UCSD-AML1 (cell line): ENCODE data around the gene SUSD6.
"Not testable (repeated sequence)": the region's sequence is repeated elsewhere in the genome, so short reads cannot be mapped to it uniquely, and the experiment has no call there.

ENCODE experiments used
- DNase-seq: peaks from one replicate; lab custom pipeline; 2025; ENCODE audit not compliant: unreplicated experiment; lab: John Stamatoyannopoulos, UW

Gene SUSD6

DNA sequence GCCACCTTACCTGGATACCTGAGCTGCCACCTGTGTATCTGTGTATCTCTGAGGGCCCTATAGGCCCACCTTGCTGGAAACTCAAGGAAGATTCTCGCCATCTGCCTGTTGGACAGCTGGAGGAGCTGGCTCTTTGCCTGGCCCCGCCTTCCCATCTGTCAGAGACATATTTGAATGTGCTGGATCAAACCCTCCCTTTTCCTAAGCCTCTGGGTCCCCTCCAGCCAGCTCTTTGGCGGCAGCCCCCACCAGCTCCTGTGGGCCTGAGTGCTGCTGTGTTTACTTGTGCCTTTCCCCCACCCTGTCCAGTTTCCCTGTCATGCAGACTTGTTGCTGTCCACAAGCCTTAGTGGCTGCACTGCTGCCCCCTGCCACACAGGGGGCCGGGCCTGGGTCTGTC, 99.7 kb downstream of the SUSD6 start:
- no peak for DNase-seq

GRCh38 chr14:69711477-69711876, 100.1 kb downstream of the SUSD6 start:
- DNase-seq: no peak

GRCh38 chr14:69711881-69712560, 100.6 kb downstream of the SUSD6 start:
- peak; percentile 49 for DNase-seq

DNA sequence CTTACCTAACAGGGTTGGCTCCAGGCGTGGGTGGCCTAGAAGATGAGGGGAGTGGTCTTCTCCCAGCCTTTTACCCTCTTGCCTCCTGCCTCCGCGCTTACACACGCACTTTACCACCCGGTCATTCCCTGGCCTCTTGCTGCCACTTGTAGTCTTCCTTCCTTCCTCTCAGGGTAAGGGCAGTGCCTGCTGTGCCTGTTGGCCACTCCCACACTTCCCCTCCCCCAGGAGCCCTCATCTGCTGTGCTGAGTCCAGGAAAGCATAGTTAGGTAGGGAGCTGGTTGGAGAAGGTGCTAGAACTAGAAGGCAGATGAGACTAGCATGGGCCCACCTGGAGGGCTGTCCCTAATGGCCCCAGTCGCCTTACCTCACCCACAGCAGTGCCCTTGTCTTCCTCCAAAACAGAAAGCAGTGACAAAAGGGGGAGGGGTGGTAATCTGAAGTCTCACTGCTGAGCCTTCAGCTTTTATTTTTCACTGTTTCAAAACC, 101.2 kb downstream of the SUSD6 start:
- peak; percentile 74 for DNase-seq

- DNase-seq: no peak
These were observed 101.9 kb downstream of the SUSD6 start for GRCh38 chr14:69713209-69713781.

- no peak for DNase-seq
These were observed 102.7 kb downstream of the SUSD6 start for GRCh38 chr14:69713993-69714679.

GRCh38 chr14:69715725-69716477, 104.5 kb downstream of the SUSD6 start:
- no peak for DNase-seq

DNA sequence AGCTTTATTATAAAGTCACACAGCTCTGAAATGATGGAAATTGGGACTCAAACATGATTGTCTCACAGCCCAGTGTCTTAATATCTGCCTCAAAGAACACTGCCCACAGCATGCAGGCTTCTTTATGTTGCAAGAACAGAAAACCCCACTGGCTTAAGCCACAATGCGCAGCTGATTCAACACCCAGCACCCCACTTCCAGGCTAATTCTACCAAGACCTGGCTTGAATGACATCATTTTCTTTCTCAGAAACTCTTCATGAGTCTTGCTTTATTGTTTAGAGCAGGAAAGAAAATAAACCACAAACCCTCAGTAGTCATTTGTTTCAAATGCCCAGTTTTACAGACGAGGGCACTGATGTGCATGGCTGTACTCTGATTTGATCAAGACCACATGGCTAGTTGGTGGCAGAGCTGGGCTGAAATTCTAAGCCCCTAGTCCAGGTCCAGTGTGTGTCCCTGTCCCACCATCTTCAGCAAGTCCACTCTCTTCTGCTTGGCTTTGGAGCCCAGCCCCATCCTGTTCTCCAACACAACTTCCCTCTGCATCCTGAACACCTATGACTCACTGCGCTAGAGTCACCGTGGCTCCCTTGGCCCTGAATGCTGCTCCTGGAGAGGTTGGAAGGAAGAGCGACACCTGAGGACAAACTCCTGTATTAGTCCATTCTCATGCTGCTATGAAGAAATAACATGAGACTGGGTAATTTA, 105.2 kb downstream of the SUSD6 start:
- DNase-seq: no peak

DNA sequence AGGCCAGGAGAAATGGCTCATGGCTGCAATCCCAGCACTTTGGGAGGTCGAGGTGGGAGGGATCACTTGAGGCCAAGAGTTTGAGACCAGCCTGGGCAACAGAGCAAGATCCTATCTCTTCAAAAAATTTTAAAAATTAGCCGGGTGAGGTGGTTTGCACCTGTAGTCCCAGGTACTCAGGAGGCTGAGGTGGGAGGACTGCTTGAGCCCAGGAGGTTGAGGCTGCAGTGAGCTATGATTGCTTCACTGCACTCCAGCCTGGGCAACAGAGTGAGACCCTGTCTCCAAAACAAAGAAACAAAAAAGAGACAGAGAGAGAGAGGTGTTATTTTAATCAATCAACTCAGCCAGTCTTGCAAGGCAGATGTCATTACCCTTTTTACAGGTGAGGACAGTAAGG, 107.2 kb downstream of the SUSD6 start:
- DNase-seq: not testable (repeated sequence)

DNA sequence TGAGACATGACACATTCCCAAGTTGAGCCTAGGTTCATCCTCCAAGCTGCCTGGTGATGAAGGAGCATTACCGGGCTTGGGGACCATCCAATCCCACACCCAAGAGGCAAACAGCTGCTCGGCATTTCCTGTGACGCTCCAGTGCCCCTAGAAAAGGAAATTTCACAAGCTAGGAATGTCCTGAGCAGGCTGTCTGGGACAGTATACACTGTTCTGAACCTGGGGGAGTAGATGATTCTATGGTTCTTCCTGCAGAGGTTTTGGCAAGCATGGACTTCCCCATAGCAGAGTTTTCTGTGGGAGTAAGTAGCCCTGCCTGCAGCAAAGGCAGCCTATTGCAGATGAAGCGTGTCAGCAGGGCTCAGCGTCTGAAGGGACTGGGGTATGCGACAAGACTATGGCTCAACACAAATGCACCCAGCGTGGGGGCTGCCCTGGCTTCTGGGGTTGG, 108.1 kb downstream of the SUSD6 start:
- DNase-seq: peak; percentile 49

DNA sequence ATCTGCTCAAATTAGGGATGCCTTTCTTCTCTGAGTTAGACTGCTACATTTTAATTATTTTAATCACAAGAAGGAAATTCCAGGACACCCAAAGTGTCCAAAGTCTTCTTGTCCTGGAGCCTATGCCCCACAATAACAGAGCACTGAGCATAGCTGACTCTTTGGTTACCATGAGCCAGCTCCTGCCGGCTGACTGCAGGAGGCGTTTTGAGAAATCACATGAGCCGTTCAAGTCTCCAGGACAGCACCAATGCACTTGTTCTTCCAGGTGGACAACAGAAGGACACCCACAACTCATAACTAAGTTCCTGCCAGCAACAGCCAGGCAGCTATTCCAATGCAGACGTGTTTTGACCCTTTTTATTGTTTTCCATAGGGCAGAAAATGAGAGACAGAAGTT, 109.5 kb downstream of the SUSD6 start:
- DNase-seq: no peak

DNA sequence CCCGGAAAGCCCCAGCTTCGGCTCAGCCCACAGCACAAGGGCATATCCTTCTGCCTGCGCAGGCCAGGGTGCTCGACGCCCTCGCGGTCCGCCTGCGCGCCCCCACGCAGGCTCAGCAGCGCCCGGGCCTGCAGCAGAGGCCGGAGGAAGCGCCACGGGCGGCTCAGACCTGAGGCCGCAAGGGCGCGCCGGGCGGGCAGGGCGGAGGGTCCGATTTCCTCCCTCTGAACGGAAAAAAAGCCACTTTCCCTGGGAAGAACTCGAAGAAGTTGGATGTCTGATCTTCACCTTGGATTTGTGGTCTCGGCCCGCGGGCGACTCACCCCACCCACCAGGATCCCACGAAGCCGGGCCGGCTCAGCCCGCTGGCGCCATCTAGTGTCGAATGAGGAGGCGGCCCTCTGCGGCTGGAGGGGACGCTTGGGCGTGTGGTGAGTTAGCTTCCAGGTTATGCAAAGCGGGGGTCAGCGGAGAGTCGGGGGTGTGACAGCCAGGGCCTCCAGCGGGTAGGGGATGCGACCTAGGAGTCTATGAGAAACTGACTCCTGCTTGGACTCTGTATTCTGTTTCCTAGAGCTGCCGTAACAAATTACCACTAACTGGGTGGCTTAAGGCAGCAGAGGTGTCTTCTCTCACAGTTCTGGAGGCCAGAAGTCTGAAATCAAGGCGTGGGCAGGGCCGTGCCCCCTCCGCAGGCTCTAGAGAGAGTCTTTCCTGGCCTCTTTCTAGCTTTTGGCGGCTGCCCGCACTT, 115.5 kb downstream of the SUSD6 start:
- DNase-seq: peak; percentile 82

DNA sequence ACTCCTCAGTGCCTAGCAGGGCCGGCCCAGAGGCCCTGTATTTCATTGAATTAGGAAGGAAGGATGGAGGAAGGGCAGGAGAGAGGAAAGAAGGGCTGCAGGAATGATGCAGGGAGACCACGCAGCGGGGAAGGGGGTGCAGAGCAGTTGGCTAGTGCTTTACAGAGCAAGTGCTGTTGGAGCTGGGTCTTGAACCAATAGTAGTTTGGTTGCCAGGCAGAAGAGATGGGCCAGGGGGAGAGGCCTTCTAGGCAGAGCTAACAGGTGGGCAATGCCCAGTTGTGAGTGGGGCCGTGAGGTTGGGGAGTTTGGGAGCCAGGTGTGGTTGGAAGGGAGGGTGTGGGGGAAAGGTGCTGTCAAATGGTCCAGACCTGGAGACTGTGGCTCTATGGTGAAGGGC, 116.5 kb downstream of the SUSD6 start:
- DNase-seq: no peak

DNA sequence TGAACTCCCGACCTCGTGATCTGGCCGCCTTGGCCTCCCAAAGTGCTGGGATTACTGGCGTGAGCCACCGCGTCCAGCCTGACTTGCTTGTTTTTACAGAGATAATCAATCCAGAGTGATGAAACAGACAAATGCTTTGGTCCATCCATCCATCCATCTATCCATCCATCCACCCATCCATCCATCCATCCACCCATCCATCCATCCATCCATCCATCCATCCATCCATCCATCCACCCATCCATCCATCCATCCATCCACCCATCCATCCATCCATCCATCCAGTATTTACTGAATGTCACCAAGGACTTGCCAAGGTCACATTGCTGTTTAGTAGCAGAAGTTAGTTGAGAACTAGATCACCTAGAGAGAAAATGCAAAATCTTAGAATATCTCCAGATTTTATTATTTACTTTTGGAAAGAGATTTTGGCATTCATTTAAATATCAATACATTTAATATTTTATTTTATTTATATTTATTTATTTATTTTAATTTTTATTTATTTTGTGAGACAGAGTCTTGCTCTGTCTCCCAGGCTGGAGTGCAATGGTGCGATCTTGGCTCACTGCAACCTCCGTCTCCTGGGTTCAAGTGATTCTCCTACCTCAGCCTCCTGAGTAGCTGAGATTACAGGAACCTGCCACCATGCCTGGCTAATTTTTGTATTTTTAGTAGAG, 120.7 kb downstream of the SUSD6 start:
- DNase-seq: not testable (repeated sequence)

DNA sequence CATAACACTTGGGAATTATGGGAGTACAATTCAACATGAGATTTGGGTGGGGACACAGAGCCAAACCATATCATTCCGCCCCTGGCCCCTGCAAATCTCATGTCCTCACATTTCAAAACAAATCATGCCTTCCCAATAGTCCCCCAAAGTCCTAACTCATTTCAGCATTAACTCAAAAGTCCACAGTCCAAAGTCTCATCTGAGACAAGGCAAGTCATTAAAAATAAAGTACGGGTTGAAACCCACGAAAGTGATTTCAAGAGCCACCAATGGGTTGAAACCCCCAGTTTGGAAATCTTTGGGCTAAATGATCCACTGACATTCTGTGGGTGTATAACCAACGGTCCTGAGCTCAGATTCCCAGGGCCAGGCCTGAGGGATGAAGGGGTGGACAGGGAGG, 125.0 kb downstream of the SUSD6 start:
- DNase-seq: not testable (repeated sequence)

GRCh38 chr14:69741055-69741454, 129.7 kb downstream of the SUSD6 start:
- DNase-seq: no peak

GRCh38 chr14:69749956-69750355, 138.6 kb downstream of the SUSD6 start:
- no peak for DNase-seq

DNA sequence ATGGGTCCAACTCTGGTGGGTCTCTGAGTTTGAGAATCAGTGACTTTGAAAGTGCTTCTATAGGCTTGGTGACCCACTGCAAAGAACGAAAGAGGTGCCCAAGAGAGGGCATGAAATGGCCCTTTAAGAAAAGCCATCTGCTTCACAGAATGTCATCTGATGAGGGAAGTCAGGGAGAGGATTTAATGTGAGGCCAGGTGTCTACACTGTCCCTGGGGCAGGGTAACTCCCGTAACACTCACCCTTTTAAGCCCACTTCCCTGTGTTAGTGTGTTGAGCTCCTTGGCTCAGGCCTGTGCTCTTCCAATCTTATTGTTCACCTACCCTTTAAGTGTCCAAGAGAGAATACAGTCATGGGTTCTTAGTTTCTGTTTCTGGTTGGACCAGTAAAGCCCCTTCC, 139.1 kb downstream of the SUSD6 start:
- no peak for DNase-seq

- DNase-seq: no peak
These were observed 141.4 kb downstream of the SUSD6 start for GRCh38 chr14:69752773-69753172.

DNA sequence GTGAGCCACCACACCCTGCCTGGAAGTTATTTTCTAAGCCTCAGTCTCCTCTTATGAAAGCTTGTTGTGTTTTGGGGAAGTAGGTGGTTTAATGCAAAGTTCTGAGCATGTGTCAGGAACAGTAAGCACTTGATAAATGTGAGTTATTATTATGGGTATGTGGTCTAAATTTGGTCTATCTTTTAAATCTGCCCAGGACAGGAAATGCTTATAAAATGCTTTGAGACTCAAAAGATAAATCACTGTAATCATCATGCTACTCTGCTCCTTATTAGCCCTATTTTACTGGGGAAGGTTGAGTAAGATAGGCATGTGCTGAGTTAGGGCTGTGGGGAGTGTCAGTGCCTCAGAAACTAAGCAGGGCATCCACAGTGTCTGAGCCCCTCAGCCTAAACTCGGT, 142.5 kb downstream of the SUSD6 start:
- DNase-seq: no peak
